Nephron progenitor cell (in vitro differentiated cells): ENCODE data around the gene KDM6A.

Source experiments
- DNase-seq: peaks from one replicate; pipeline ENCODE4 v3.0.0; 2021
- H3K27ac Mint-ChIP-seq: 2 replicates; pipeline ENCODE4 v1.8.0; 2021; ENCODE audit warnings: mild to moderate bottlenecking, moderate library complexity, mixed read lengths
- H3K27me3 Mint-ChIP-seq: 2 replicates; pipeline ENCODE4 v1.8.0; 2021; ENCODE audit warnings: mild to moderate bottlenecking, low read depth, mixed read lengths; ENCODE audit not compliant: poor library complexity
- H3K36me3 Mint-ChIP-seq: 2 replicates; pipeline ENCODE4 v1.8.0; 2021; ENCODE audit warnings: low read depth, mixed read lengths
- H3K4me1 Mint-ChIP-seq: 2 replicates; pipeline ENCODE4 v1.8.0; 2021; ENCODE audit warnings: mixed read lengths
- H3K4me3 Mint-ChIP-seq: 2 replicates; pipeline ENCODE4 v1.8.0; 2021; ENCODE audit warnings: mild to moderate bottlenecking, moderate library complexity, mixed read lengths
- H3K9me3 Mint-ChIP-seq: 2 replicates; pipeline ENCODE4 v1.8.0; 2021; ENCODE audit warnings: mild to moderate bottlenecking, moderate library complexity, mixed read lengths
- CTCF ChIP-seq: fragments of 200-600 bp; sonication (generic); IDR thresholded peaks from 2 replicates; pipeline ENCODE4 v1.5.0; 2021; ENCODE audit warnings: antibody characterized with exemption

The KDM6A gene

GRCh38 chrX:44891642-44892041, 18.7 kb downstream of the KDM6A start:
- no peak overlapping the region for H3K27ac Mint-ChIP-seq
- no peak for DNase-seq
- peaks cover 51% of the 10 kb centered on the region for H3K36me3 Mint-ChIP-seq
- H3K9me3 Mint-ChIP-seq, result peaks cover 78% of the 10 kb centered on the region
- no peak overlapping the region for H3K4me3 Mint-ChIP-seq
- H3K4me1 Mint-ChIP-seq, result no peaks in the 10 kb centered on the region
- H3K27me3 Mint-ChIP-seq, result no peaks in the 10 kb centered on the region
- TF ChIP-seq CTCF, result no peak

GRCh38 chrX:44896876-44897186, 23.8 kb downstream of the KDM6A start:
- H3K27ac Mint-ChIP-seq, result no peak overlapping the region
- peaks cover 91% of the 10 kb centered on the region for H3K9me3 Mint-ChIP-seq
- H3K36me3 Mint-ChIP-seq, result peaks cover 62% of the 10 kb centered on the region
- no peak for DNase-seq
- TF ChIP-seq CTCF, result no peak
- no peak overlapping the region for H3K4me3 Mint-ChIP-seq
- no peaks in the 10 kb centered on the region for H3K27me3 Mint-ChIP-seq
- H3K4me1 Mint-ChIP-seq, result peaks cover 14% of the 10 kb centered on the region

- TF ChIP-seq CTCF, result no peak
- H3K4me3 Mint-ChIP-seq, result no peak overlapping the region
- peaks cover 64% of the 10 kb centered on the region for H3K36me3 Mint-ChIP-seq
- peaks cover 14% of the 10 kb centered on the region for H3K4me1 Mint-ChIP-seq
- no peaks in the 10 kb centered on the region for H3K27me3 Mint-ChIP-seq
- peaks cover 89% of the 10 kb centered on the region for H3K9me3 Mint-ChIP-seq
- DNase-seq, result no peak
- H3K27ac Mint-ChIP-seq, result no peak overlapping the region
Observed at GRCh38 chrX:44897539-44897938, 24.6 kb downstream of the KDM6A start.

- no peak overlapping the region for H3K4me3 Mint-ChIP-seq
- H3K36me3 Mint-ChIP-seq, result peaks cover 71% of the 10 kb centered on the region
- peaks cover 90% of the 10 kb centered on the region for H3K9me3 Mint-ChIP-seq
- DNase-seq, result no peak
- H3K27ac Mint-ChIP-seq, result peak overlapping the region; percentile 48
- TF ChIP-seq CTCF, result no peak
- peaks cover 14% of the 10 kb centered on the region for H3K4me1 Mint-ChIP-seq
- no peaks in the 10 kb centered on the region for H3K27me3 Mint-ChIP-seq
Observed at GRCh38 chrX:44898411-44899221, 25.6 kb downstream of the KDM6A start.

- peaks cover 94% of the 10 kb centered on the region for H3K9me3 Mint-ChIP-seq
- H3K27me3 Mint-ChIP-seq, result no peaks in the 10 kb centered on the region
Observed at GRCh38 chrX:44899946-44900345, 27.0 kb downstream of the KDM6A start.

More at GRCh38 chrX:44899946-44900345, 27.0 kb downstream of the KDM6A start:
- H3K4me1 Mint-ChIP-seq, result peaks cover 20% of the 10 kb centered on the region
- TF ChIP-seq CTCF, result no peak
- H3K36me3 Mint-ChIP-seq, result peaks cover 75% of the 10 kb centered on the region
- no peak for DNase-seq
- no peak overlapping the region for H3K4me3 Mint-ChIP-seq
- H3K27ac Mint-ChIP-seq, result no peak overlapping the region
